Right lobe of liver (tissue), 4 donors: Measurements from ENCODE around the gene RGS16.

ENCODE experiments used
- POLR2A ChIP-seq: fragments of 450-650 bp; IDR thresholded peaks from one replicate; pipeline ENCODE4 v1.6.1; 2017; ENCODE audit warnings: antibody characterized with exemption, mild to moderate bottlenecking
- TF ChIP-seq, protein P1 (sequence below), 4 donors: fragments of 200-600 bp in 3 of 4; fragments of 450-650 bp in 1 of 4; IDR thresholded peaks; one replicate each; pipeline versions ENCODE4 v1.5.1 to v1.8.0; 2016 to 2022; ENCODE audit warnings: antibody characterized with exemption in 4 of 4, mild to moderate bottlenecking in 2 of 4
- donor health status: DM: no; HTN: no; CAD: no.
- donor health status: DM: no; HTN: no; CAD: no.
- donor health status: DM: no; HTN: yes; CAD: no.

DNA sequence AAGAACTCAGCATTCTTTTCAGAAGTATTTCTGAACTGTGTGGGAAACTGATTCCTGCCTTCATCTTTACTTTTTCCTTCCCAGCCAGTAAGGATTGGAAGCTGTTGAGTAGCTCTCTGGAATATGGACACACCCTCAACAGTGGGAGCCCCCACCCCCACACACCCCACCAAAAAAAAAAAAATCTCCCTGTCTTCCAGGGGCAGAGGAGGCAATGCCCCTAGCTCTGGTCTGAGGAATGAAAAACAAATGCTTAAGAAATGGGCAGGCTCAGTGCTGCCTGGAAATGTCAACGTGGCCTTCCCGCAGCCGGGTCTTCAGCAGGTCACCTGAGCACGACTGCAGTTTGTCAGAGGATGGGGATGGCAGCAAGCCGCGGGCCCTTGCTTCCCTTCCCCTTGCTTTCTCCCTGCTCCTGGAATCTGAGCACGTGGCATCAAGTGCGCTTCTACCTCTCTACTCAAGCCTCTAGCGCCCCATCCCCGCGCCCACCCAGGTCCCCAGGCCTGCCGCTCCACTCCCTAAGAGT lies 479 bp downstream of the RGS16 start:
- TF ChIP-seq, protein P1, sequence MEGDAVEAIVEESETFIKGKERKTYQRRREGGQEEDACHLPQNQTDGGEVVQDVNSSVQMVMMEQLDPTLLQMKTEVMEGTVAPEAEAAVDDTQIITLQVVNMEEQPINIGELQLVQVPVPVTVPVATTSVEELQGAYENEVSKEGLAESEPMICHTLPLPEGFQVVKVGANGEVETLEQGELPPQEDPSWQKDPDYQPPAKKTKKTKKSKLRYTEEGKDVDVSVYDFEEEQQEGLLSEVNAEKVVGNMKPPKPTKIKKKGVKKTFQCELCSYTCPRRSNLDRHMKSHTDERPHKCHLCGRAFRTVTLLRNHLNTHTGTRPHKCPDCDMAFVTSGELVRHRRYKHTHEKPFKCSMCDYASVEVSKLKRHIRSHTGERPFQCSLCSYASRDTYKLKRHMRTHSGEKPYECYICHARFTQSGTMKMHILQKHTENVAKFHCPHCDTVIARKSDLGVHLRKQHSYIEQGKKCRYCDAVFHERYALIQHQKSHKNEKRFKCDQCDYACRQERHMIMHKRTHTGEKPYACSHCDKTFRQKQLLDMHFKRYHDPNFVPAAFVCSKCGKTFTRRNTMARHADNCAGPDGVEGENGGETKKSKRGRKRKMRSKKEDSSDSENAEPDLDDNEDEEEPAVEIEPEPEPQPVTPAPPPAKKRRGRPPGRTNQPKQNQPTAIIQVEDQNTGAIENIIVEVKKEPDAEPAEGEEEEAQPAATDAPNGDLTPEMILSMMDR (IDR thresholded peaks at IDR 0.05) = no peak
- no peak for TF ChIP-seq POLR2A
